Activated CD8-positive, alpha-beta memory T cell treated with anti-CD3 and anti-CD28 coated beads for 48 hours (primary cell): ENCODE data around the gene ASCL1.

Experiments
- DNase-seq, 3 experiments: peaks; one replicate each; pipeline ENCODE4 v3.0.0-alpha.2; 2020; ENCODE audit warnings: low read depth in 2 of 3, low spot score in 2 of 3

ASCL1 gene

GRCh38 chr12:102950950-102951619 lies 6.4 kb upstream of the ASCL1 start:
- DNase-seq: no peak

DNA sequence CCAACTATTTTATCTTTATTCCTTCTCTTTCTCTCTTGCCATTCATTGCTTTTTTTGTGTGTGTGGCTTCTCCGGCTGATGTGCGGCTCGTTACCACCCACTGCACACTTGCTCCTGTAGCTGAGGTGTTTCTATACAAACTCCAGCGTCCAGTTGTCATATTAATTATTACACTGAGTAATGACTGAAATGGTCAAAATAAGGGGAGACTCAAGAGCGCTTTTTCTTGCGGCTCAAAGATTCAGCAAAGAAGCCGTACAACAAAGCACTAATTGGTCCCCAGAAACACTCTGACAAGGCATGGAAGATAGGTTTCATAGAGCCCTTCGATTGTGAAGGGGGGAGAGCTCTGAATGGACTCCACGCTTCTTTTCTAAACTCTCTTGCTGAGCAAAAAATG lies 5.6 kb upstream of the ASCL1 start:
- no peak for DNase-seq

GRCh38 chr12:102953221-102953620 lies 4.3 kb upstream of the ASCL1 start:
- no peak for DNase-seq

DNA sequence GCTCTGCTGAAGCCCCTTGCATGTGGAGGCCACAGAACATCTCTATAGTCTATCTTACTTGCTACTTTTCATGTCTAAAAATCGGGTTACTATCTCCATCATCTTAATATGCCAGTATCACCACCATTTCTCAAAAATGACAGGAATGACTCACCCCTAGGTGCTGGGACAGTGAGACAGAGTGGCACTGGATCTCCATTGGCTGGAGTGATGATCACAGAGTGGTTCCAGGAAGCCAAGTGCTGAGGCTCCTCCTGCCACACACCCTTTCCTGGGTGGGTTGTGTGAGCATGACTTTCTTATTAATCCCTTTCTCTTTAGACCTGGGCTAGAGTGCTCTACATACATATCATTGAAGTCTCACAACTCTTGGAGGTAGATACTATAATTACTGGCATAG lies 3.3 kb upstream of the ASCL1 start:
- no peak for DNase-seq

GRCh38 chr12:102955926-102956737 lies 1.3 kb upstream of the ASCL1 start:
- no peak for DNase-seq

- DNase-seq: no peak
These were observed 641 bp upstream of the ASCL1 start for GRCh38 chr12:102956738-102957327.

DNA sequence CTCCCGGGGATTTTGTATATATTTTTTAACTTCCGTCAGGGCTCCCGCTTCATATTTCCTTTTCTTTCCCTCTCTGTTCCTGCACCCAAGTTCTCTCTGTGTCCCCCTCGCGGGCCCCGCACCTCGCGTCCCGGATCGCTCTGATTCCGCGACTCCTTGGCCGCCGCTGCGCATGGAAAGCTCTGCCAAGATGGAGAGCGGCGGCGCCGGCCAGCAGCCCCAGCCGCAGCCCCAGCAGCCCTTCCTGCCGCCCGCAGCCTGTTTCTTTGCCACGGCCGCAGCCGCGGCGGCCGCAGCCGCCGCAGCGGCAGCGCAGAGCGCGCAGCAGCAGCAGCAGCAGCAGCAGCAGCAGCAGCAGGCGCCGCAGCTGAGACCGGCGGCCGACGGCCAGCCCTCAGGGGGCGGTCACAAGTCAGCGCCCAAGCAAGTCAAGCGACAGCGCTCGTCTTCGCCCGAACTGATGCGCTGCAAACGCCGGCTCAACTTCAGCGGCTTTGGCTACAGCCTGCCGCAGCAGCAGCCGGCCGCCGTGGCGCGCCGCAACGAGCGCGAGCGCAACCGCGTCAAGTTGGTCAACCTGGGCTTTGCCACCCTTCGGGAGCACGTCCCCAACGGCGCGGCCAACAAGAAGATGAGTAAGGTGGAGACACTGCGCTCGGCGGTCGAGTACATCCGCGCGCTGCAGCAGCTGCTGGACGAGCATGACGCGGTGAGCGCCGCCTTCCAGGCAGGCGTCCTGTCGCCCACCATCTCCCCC lies 777 bp downstream of the ASCL1 start:
- DNase-seq: no peak

DNA sequence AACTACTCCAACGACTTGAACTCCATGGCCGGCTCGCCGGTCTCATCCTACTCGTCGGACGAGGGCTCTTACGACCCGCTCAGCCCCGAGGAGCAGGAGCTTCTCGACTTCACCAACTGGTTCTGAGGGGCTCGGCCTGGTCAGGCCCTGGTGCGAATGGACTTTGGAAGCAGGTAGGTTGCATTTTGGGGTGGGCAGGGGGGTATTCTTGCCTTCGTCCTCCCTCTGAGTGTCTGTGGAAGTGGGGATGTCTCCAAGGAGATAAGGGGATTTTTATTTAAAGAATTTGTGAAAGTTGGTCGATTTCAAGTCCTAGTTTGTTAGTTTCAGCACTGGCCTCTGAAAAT lies 1.3 kb downstream of the ASCL1 start:
- no peak for DNase-seq

DNA sequence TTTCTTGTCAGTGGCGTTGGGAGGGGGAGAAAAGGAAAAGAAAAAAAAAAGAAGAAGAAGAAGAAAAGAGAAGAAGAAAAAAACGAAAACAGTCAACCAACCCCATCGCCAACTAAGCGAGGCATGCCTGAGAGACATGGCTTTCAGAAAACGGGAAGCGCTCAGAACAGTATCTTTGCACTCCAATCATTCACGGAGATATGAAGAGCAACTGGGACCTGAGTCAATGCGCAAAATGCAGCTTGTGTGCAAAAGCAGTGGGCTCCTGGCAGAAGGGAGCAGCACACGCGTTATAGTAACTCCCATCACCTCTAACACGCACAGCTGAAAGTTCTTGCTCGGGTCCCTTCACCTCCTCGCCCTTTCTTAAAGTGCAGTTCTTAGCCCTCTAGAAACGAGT lies 1.9 kb downstream of the ASCL1 start:
- DNase-seq: no peak

GRCh38 chr12:102960766-102961465 lies 3.4 kb downstream of the ASCL1 start:
- DNase-seq: no peak

DNA sequence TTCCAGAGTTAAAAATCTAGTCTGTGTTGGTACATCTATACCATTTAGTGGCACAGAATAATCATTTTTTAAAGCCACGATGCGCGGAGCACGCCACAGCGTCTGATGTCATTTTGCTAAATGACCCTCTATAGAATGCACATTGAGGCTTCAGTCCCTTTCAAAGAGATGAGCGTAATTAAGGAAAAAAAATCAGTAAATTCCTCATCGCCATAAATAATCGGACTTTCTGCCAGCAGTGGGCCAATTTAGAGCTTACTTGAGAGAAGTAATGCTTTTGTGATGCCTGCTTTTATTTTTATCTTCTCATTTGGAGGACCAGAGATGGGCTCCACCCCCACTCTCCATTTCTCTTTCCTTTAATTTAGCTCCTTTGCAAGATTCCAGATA lies 4.0 kb downstream of the ASCL1 start:
- DNase-seq: no peak

DNA sequence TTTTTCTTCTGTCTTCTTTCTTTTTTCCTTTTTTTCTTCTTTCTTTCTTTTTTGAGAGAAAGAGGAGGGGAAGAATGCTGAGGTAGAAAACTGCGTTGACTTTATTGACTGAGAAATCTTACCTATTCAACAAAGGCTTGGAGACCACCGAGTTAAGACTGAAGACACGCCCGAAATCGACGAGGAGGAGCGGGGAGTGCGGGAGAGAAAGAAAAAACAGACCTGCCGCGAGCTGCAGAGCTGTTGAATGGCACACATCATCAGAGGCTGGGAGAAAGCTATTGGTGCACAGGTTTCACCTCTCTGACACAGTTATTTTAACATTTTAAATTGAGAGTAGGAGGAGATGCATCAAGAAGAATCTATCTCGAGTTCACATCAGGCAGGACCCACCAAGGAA lies 5.1 kb downstream of the ASCL1 start:
- DNase-seq: no peak

DNA sequence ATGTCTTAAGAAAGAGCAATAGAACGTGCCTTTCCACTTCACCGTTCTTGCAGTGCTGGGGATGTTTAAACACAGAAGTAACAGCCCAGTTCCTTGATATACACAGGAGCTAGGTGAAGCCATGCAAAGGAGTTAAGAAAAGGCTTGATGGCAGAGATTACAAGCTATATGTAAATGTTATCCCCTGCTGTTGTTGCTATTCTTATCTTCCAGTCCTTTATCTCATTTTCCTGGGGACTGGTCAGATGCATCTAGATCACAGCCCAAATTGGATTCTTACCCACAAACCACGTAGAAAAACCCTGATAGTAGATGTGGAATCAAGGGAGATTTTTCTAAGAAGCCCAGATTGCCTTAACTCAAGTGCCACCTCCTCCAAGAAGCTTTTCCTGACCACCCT lies 5.5 kb downstream of the ASCL1 start:
- DNase-seq: no peak

DNA sequence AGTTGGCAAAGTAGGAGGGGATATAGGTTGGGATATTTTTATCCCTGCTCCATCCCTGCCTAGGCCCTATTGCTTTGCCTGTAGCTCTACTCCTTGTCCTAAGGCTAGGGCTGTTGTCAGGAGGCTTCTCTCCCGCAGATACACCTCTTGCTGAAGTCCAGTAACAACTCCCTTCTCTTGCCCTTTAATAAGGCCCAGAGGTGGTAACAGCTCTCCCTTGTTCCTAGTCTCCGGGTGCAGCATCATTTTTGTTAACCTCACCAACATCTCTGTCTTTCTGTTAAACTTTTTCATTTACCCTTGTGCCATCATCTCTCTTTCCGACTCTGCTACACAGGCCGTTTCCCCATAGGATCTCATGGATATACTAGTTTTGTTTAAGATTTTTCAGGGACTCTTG lies 6.3 kb downstream of the ASCL1 start:
- no peak for DNase-seq

DNA sequence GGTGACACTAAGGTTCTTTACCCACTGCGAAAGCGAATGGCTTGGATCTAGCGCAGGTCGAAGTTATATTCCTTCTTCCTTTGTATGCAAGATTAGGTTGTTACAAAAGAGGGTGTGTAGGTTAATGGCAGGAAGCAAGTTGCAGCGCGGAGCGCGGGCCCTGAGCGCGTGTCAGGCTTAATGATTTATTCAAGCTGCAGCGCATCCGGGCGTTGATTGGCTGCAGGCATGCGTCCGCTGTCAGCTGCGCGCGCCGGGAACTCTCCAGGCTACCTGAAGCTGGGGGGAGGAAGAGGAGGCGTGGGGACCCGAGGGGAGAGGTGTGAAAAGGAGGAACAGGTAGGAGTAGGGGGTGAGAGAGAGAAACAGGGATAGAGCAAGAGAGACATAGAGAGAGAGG lies 7.4 kb downstream of the ASCL1 start:
- DNase-seq: no peak

DNA sequence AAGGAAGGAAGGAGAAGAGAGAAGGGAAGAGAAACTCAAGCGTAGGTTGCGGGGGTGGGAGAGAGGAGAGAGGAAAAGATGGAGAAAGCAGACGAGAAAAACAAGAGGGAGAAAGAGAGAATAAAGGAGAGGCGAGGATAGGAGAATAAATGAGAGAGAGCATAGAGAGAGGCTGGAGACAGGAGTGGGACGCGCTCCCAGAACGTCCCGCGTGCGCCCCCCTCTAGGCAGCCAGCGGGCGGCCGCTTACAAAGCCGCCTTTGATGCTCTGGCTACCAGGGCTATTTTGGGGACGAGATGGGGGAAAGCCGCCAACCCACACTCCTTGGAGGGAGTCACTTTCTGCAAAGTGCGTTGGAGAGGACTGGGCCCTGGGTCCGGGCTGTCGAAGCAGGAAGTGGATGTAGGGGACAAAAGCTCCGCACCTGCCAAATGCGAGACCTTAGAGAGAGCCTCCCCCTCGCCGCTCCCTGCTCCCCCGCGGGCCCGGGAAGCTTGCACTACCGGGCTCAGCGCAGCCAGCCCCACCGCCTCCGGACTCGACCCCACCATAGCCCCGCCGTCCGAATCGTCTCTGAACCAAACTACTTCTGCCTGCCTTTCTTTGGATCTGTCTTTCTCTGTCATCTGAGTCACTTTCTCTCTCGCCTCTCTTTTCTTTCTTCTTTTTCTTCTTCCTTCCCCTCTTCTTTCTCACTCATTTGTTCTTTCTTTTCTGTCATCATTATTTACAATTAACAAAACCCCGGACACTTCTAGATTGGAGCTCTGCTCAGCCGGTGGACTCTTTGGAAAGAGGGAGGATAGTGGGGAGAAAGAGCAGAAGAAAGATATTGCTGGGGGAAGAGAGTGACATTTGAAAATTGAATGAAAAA lies 8.0 kb downstream of the ASCL1 start:
- no peak for DNase-seq

- no peak for DNase-seq
These were observed 8.9 kb downstream of the ASCL1 start for GRCh38 chr12:102966200-102966863.

DNA sequence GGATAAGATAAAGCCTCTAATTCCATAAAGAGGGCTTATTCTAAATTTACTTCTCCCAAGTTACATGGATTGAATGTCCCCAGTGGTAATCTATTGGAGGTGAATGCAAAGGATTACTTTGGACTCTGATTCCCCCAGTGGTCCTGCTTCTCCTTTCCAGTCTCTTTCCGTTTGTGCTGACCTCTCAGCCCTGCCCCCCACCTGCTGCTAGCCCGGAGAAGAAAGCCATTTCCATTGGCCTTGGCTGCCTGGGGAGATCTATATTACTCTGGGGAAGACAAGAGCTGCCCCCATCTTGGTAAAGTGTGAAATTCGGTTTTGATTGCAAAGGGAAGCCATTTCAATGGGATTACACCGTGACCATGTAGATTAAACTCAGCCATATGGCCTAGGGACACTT lies 13.3 kb downstream of the ASCL1 start:
- DNase-seq: no peak

DNA sequence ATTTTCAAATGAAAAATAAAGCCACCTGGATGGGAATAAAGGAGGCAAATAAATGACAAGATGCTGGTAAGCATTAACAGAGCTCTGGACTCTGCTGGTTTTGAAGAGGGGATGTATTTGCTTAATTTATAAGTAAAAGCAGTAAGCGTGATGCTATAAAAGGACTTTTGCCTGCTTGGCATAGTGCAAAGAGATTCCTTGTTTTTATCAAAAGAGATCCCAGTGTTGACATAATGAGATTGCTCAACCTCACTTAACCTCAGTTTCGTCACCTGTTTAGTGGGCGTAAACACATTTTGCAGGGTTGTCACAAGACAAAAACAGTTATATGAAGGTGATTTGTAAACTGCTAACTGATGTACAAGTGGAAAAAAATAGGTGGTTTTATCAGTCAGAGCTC lies 13.8 kb downstream of the ASCL1 start:
- no peak for DNase-seq

DNA sequence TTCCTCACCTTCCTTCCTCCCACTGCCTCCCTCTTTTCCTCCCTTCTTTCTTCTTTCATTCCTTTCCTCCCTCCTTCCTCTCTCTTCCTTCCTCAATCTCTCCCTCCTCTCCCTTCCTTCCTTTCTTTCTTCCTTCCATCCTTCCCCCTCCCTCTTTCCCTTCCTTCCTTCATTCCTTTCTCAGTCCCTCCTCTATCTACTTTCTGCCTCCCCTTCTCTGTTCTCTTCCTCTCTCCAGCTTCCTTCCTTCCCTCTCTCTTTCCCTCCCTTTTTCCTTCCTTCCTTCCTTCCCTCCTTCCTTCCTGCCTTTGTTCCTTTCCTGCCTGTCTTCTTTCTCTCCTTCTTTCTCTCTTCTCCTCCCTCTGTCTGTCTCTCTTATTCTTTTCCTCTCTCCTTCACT lies 16.1 kb downstream of the ASCL1 start:
- no peak for DNase-seq
